HepG2 (cell line): Measurements from ENCODE around the gene GHRH. TPM values are rescaled to one million over a fixed set of nuclear protein-coding genes. Genes with fewer than 3 reads are reported as not detected.

ENCODE experiments used
- DRAP1 ChIP-seq: IDR thresholded peaks from 2 replicates; pipeline ENCODE4 v1.6.1; 2016; ENCODE audit warnings: missing genetic modification reagents, missing compliant biosample characterization
- FOXO4 ChIP-seq: sonication (generic); formaldehyde crosslinking; conservative IDR thresholded peaks from 2 replicates; pipeline ENCODE4 v1.8.1; 2023; ENCODE audit warnings: missing genetic modification reagents
- HIVEP1 ChIP-seq: sonication (generic); formaldehyde crosslinking; IDR thresholded peaks from 2 replicates; pipeline ENCODE4 v1.4.0; 2020; ENCODE audit warnings: mild to moderate bottlenecking, missing genetic modification reagents
- PAX8 ChIP-seq: sonication (generic); formaldehyde crosslinking; IDR thresholded peaks from 2 replicates; pipeline ENCODE4 v1.8.0; 2022; ENCODE audit warnings: mild to moderate bottlenecking, missing genetic modification reagents, borderline replicate concordance
- SCMH1 ChIP-seq: sonication (generic); formaldehyde crosslinking; IDR thresholded peaks from 2 replicates; pipeline ENCODE4 v1.9.0; 2021; ENCODE audit warnings: missing genetic modification reagents, mild to moderate bottlenecking, borderline replicate concordance
- ZFP82 ChIP-seq: sonication (generic); formaldehyde crosslinking; IDR thresholded peaks from 2 replicates; pipeline ENCODE4 v1.5.1; 2020; ENCODE audit warnings: mild to moderate bottlenecking, missing genetic modification reagents, borderline replicate concordance
- ZNF646 ChIP-seq: sonication (generic); formaldehyde crosslinking; IDR thresholded peaks from 2 replicates; pipeline ENCODE4 v1.9.0; 2021; ENCODE audit warnings: mild to moderate bottlenecking, missing genetic modification reagents
- polyA plus RNA-seq, 8 experiments: library from polyadenylated mRNA; depleted of rRNA in 3 of 8; stranded (reverse) in 7 of 8; unstranded in 1 of 8; fragments of >200 nt; fragmentation: Illumina TruSeq in 4 of 8; extraction: Trizol in 4 of 8; gene quantifications; 2 replicates each; pipeline versions ENCODE4 v1.2.1 to v1.2.3, GENCODE V29; 2011 to 2016; ENCODE audit warnings: low read depth in 4 of 8, missing spikeins in 1 of 8, mixed read lengths in 1 of 8; ENCODE audit not compliant: insufficient read depth in 1 of 8
- total RNA-seq, 5 experiments: library from RNA; depleted of rRNA; stranded (reverse); fragments of >200 nt; fragmentation: Illumina TruSeq; extraction: Trizol; gene quantifications; 2 replicates each; pipeline ENCODE4 v1.2.3, GENCODE V29; 2016; ENCODE audit warnings: low read depth in 1 of 5

GHRH gene
- total and polyA plus RNA-seq, 2 of the 13 experiments (the other 11 are each of a cell fraction or from before 2014, with no cell fraction given), result not detected

GRCh38 chr20:37274851-37275524, 13.4 kb upstream of the GHRH start (continued):
- TF ChIP-seq ZNF646 (CRISPR knock-in tag), result no peak
- TF ChIP-seq DRAP1 (CRISPR knock-in tag), result 0 out of 2 replicates have a peak, but pooled peaks have one; percentile 19
- 0 out of 2 replicates have a peak, but pooled peaks have one; percentile 22 for TF ChIP-seq ZFP82 (CRISPR knock-in tag)
- no peak for TF ChIP-seq HIVEP1
- TF ChIP-seq FOXO4 (CRISPR knock-in tag), result no peak
- TF ChIP-seq SCMH1 (CRISPR knock-in tag), result no peak
- no peak for TF ChIP-seq PAX8 (CRISPR knock-in tag)
- TF ChIP-seq, all 625 proteins: peak for 16
